ENCODE data around the gene CPE.

- TF ChIP-seq, protein P1, sequence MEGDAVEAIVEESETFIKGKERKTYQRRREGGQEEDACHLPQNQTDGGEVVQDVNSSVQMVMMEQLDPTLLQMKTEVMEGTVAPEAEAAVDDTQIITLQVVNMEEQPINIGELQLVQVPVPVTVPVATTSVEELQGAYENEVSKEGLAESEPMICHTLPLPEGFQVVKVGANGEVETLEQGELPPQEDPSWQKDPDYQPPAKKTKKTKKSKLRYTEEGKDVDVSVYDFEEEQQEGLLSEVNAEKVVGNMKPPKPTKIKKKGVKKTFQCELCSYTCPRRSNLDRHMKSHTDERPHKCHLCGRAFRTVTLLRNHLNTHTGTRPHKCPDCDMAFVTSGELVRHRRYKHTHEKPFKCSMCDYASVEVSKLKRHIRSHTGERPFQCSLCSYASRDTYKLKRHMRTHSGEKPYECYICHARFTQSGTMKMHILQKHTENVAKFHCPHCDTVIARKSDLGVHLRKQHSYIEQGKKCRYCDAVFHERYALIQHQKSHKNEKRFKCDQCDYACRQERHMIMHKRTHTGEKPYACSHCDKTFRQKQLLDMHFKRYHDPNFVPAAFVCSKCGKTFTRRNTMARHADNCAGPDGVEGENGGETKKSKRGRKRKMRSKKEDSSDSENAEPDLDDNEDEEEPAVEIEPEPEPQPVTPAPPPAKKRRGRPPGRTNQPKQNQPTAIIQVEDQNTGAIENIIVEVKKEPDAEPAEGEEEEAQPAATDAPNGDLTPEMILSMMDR (conservative IDR thresholded peaks at IDR 0.05; ENCODE audit: low read length), result no peak
- TF ChIP-seq EZH2phosphoT487 (IDR thresholded peaks at IDR 0.05; ENCODE audit: borderline replicate concordance), result no peak
These were observed 96.9 kb downstream of the CPE start for GRCh38 chr4:165475706-165476070.

All from Loucy (cell line).